ENCODE results near the gene SVBP. TPM values are rescaled to one million over a fixed set of nuclear protein-coding genes. Genes with fewer than 3 reads are reported as not detected.
"Not testable (repeated sequence)": the region's sequence is repeated elsewhere in the genome, so short reads cannot be mapped to it uniquely, and the experiment has no call there.

The SVBP gene
- total RNA-seq, 1 experiment from 2014 or later: 41.3 TPM

DNA sequence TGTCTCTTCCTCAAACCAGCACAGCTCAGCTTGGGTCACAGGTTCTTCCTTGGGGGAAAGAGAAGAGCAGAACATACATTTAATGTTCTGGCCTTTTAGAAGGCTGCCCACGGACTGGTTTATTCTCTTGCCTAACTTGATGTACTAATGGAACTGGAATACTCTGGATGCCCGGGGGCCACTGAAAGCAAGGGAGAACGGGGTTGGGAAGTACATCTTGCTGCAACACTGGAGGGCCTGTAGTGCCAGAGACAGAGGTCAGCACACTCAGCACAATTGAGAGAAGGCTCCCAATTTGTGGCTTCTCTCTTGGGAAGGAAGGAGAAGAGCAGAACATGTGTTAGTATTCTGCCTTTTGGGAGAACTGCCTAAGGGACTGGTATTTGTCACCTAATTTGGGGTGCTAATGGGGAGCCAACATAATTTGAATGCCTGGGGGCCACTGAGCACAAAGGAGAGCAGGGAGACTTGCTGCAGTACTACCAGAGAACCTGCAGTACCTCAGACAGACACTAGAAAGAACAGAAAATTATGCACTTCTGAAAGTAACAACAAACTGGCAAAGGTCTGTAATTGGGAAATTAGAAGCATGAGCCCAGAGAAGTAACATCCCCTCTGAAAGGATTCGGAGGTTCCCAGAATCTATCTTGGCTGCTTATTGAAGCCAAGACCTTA lies 43.3 kb upstream of the SVBP start:
- Mint-ChIP-seq H3K27ac (no peak overlapping the region), H3K4me3 (no peak overlapping the region), H3K36me3 (ENCODE audit: insufficient read depth in 1 of 3, low read depth in 3 of 3) (peaks cover 15 to 25% (median 23%) of the 10 kb centered on the region in 3 experiments), H3K27me3 (ENCODE audit: low read depth) (peaks cover 19% of the 10 kb centered on the region), H3K9me3 (peaks cover 26 to 30% of the 10 kb centered on the region in 2 experiments), H3K4me1 (no peaks in the 10 kb centered on the region)
- Histone ChIP-seq H2BK20ac (ENCODE audit: low read depth, low read length, poor library complexity, severe bottlenecking) (no peak overlapping the region), H3K79me1 (ENCODE audit: insufficient read depth, low read depth, low read length, poor library complexity, severe bottlenecking) (no peaks in the 10 kb centered on the region), H4K20me1 (ENCODE audit: control insufficient read depth, insufficient read depth, insufficient read length) (no peaks in the 10 kb centered on the region), H3K23ac (ENCODE audit: insufficient read length, low read depth, low read length) (no peak overlapping the region), H3K4ac (ENCODE audit: low read depth, low read length) (no peak overlapping the region), H3K27ac (ENCODE audit: insufficient read length, low read depth, low read length) (no peak overlapping the region), H3K14ac (ENCODE audit: insufficient read depth, low read length) (no peak overlapping the region), H3K4me2 (ENCODE audit: insufficient read depth, insufficient read length, low read length) (no peak overlapping the region), H3K9me3 (ENCODE audit: control insufficient read depth, low read depth, low read length) (no peaks in the 10 kb centered on the region), H2AFZ (ENCODE audit: low read length) (no peak overlapping the region), H3K27me3 (ENCODE audit: insufficient read depth, low read length) (no peaks in the 10 kb centered on the region), H3T11ph (ENCODE audit: low read length) (no peak overlapping the region), H4K8ac (replicated peaks; ENCODE audit: insufficient read length, low read depth, low read length) (no peak overlapping the region), H3K4me1 (ENCODE audit: insufficient read depth, low read length) (no peaks in the 10 kb centered on the region), H4K5ac (ENCODE audit: insufficient read length, low read depth, low read length) (no peak overlapping the region), H2BK120ac (ENCODE audit: low read depth, low read length, poor library complexity, severe bottlenecking) (no peak overlapping the region), H3K23me2 (ENCODE audit: insufficient read length, low read depth, low read length, poor library complexity, severe bottlenecking) (no peaks in the 10 kb centered on the region), H2BK5ac (ENCODE audit: insufficient read length, low read length) (no peak overlapping the region), H2AK5ac (ENCODE audit: insufficient read length, low read length) (no peak overlapping the region), H3K9ac (ENCODE audit: extremely low read depth, insufficient read length, low read length) (no peak overlapping the region), H3K56ac (ENCODE audit: insufficient read length, low read depth, low read length) (no peak overlapping the region), H3K79me2 (ENCODE audit: insufficient read depth, low read length) (no peaks in the 10 kb centered on the region), H2BK12ac (ENCODE audit: insufficient read length, low read depth, low read length) (no peak overlapping the region), H2BK15ac (ENCODE audit: low read depth, low read length) (no peak overlapping the region), H4K91ac (ENCODE audit: insufficient read length, low read depth, low read length) (no peak overlapping the region), H3K18ac (ENCODE audit: insufficient read length, low read depth, low read length) (no peak overlapping the region)
- no peak for DNase-seq
- TF ChIP-seq, protein P1, sequence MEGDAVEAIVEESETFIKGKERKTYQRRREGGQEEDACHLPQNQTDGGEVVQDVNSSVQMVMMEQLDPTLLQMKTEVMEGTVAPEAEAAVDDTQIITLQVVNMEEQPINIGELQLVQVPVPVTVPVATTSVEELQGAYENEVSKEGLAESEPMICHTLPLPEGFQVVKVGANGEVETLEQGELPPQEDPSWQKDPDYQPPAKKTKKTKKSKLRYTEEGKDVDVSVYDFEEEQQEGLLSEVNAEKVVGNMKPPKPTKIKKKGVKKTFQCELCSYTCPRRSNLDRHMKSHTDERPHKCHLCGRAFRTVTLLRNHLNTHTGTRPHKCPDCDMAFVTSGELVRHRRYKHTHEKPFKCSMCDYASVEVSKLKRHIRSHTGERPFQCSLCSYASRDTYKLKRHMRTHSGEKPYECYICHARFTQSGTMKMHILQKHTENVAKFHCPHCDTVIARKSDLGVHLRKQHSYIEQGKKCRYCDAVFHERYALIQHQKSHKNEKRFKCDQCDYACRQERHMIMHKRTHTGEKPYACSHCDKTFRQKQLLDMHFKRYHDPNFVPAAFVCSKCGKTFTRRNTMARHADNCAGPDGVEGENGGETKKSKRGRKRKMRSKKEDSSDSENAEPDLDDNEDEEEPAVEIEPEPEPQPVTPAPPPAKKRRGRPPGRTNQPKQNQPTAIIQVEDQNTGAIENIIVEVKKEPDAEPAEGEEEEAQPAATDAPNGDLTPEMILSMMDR (conservative IDR thresholded peaks at IDR 0.05): peak; percentile 33; the same call in 1 of the 3 replicates
- WGBS (ENCODE audit: extremely low coverage, insufficient read length, low lambda C conversion rate): no CpG with 5 or more reads among the region's 4 CpGs

DNA sequence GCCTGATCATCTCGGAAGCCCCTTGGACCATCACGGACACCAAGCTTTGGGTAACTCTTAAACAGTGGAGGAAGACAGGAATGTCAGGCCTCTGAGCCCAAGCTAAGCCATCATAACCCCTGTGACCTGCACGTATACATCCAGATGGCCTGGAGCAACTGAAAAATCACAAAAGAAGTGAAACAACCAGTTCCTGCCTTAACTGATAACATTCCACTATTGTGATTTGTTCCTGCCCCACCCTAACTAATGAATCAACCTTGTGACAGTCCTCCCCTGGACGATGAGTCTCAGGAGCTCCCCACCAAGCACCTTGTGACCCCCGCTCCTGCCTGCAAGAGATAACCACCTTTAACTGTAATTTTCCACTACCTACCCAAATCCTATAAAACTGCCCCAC lies 42.2 kb upstream of the SVBP start:
- H3K4me1 Mint-ChIP-seq; H3K79me2 ChIP-seq (ENCODE audit: insufficient read depth, low read length); H3K79me1 ChIP-seq (ENCODE audit: insufficient read depth, low read depth, low read length, poor library complexity, severe bottlenecking); H3K14ac ChIP-seq (ENCODE audit: insufficient read depth, low read length); H3K27ac Mint-ChIP-seq; H3K27ac ChIP-seq (ENCODE audit: insufficient read length, low read depth, low read length); H2BK12ac ChIP-seq (ENCODE audit: insufficient read length, low read depth, low read length); H3K4me3 Mint-ChIP-seq; H3K4ac ChIP-seq (ENCODE audit: low read depth, low read length); H2BK120ac ChIP-seq (ENCODE audit: low read depth, low read length, poor library complexity, severe bottlenecking); H3K18ac ChIP-seq (ENCODE audit: insufficient read length, low read depth, low read length); DNase-seq; H3K23me2 ChIP-seq (ENCODE audit: insufficient read length, low read depth, low read length, poor library complexity, severe bottlenecking); H2AFZ ChIP-seq (ENCODE audit: low read length); H3K9ac ChIP-seq (ENCODE audit: extremely low read depth, insufficient read length, low read length); H3K23ac ChIP-seq (ENCODE audit: insufficient read length, low read depth, low read length); H2BK5ac ChIP-seq (ENCODE audit: insufficient read length, low read length); H3T11ph ChIP-seq (ENCODE audit: low read length); H3K56ac ChIP-seq (ENCODE audit: insufficient read length, low read depth, low read length); H4K20me1 ChIP-seq (ENCODE audit: control insufficient read depth, insufficient read depth, insufficient read length); H2AK5ac ChIP-seq (ENCODE audit: insufficient read length, low read length); H4K8ac ChIP-seq (replicated peaks; ENCODE audit: insufficient read length, low read depth, low read length); H3K9me3 ChIP-seq (ENCODE audit: control insufficient read depth, low read depth, low read length); H3K4me2 ChIP-seq (ENCODE audit: insufficient read depth, insufficient read length, low read length); H4K5ac ChIP-seq (ENCODE audit: insufficient read length, low read depth, low read length); H2BK15ac ChIP-seq (ENCODE audit: low read depth, low read length); H3K27me3 ChIP-seq (ENCODE audit: insufficient read depth, low read length); H4K91ac ChIP-seq (ENCODE audit: insufficient read length, low read depth, low read length); H3K4me1 ChIP-seq (ENCODE audit: insufficient read depth, low read length); H2BK20ac ChIP-seq (ENCODE audit: low read depth, low read length, poor library complexity, severe bottlenecking): not testable (repeated sequence)
- peaks cover 17 to 25% (median 23%) of the 10 kb centered on the region in 3 experiments for H3K36me3 Mint-ChIP-seq (ENCODE audit: insufficient read depth in 1 of 3, low read depth in 3 of 3)
- H3K27me3 Mint-ChIP-seq (ENCODE audit: low read depth): peaks cover 19% of the 10 kb centered on the region
- peaks cover 26 to 34% of the 10 kb centered on the region in 2 experiments for H3K9me3 Mint-ChIP-seq
- WGBS (ENCODE audit: extremely low coverage, insufficient read length, low lambda C conversion rate): no CpG with 5 or more reads among the region's 5 CpGs
